ENCODE results near the gene WIPF3.

The WIPF3 gene

DNA sequence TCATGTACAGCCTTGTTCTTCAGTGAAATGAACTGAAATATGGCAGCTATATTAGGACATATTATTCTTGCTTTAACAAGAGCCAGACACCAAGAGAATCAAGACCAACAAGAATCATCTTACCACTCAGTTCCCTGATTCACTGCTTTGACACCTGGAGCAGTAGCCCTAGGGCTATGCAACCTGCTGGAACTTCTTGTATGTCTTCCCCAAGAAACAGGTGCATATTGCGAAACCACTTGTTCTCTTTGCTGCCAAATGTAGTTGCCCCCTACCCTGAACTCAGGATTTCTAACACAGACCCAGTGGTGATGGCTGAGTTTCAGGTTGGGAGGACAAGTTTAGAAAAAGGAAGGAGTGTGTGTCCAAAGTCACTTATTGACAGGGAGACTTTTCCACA is 46.1 kb downstream of the WIPF3 start:
- no peaks in the 10 kb centered on the region for H3K36me3 Mint-ChIP-seq
- H3K4me3 Mint-ChIP-seq: no peak overlapping the region
- H3K27me3 Mint-ChIP-seq: peaks cover 5% of the 10 kb centered on the region
- no peaks in the 10 kb centered on the region for H3K9me3 Mint-ChIP-seq (ENCODE audit: low read depth)
- no peaks in the 10 kb centered on the region for H3K4me1 Mint-ChIP-seq (ENCODE audit: low read depth)
- H3K27ac Mint-ChIP-seq: no peak overlapping the region

DNA sequence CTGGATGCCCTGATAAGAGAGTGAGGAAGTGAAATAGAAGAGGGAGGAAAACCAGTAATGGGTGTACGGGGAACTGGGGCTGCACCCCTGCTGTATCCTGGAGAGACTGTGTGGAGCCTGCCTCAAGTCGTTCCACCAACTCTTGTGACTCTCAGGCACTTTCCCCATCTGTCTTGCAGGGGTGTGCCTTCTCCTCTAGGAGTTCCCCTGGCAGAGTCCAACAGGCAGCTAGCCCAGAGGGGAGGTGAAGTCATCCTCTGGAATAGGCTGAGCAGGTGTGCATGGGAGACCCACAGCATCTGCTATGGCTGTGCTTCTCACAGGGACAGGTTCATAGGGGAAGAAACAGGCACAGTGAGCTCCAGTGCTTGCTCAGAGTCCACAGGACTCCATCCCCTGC is 46.8 kb downstream of the WIPF3 start:
- Mint-ChIP-seq H3K4me1 (ENCODE audit: low read depth) (no peaks in the 10 kb centered on the region), H3K27ac (no peak overlapping the region), H3K27me3 (peaks cover 5% of the 10 kb centered on the region), H3K36me3 (no peaks in the 10 kb centered on the region), H3K9me3 (ENCODE audit: low read depth) (no peaks in the 10 kb centered on the region), H3K4me3 (no peak overlapping the region)

DNA sequence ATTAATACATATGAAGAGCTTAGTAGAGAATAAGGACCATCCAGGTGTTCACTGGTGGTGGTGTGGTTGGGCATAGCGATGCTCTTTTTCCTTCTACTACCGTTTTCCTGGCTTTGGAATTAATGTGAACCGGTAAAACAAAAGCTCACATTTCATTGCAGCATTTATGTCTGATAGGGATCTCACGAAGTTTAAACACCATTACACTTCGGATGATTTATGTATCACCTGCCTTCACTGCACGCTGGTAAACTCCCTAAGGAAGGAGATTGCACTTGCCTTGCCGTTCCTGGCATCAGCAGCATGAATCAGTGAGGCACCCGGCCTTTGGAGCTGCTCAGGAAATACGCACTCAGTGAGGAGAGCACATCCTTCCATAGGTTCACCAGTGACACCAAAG is 47.5 kb downstream of the WIPF3 start:
- Mint-ChIP-seq H3K36me3 (no peaks in the 10 kb centered on the region), H3K9me3 (ENCODE audit: low read depth) (no peaks in the 10 kb centered on the region), H3K4me3 (no peak overlapping the region)

DNA sequence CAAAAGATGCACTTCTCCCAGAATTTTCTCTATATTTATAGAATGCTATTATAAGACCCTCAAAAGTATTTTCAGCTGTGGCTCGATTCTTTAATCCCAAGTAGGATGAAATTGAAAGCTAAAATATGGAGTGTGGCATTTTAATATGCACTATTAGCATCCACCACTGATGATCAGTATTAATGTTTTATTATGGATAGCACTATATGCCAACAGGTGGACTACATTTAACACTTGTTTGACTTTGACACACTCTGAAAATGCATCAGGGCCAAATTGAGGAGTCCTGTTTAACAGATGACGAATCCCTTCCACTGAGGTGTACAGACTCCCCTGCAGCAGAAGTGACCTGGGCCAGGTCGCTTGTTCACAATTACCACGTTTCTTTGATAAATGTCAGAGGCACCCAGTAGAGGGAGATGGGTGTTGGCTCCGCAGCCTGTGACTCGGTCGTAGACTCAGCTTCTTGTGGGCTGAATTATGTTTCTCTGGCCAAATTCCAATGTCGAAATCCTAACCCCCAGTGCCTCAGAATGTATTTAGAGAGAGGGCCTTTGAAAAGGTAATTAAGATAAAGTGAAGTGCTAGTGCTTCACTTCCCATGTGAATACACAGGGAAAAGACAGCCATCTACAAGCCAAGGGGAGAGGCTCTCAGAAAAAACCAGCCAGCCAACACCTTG is 48.1 kb downstream of the WIPF3 start:
- H3K9me3 Mint-ChIP-seq (ENCODE audit: low read depth): no peaks in the 10 kb centered on the region
- no peak overlapping the region for H3K4me3 Mint-ChIP-seq
- H3K36me3 Mint-ChIP-seq: peaks cover 2% of the 10 kb centered on the region
- peaks cover 7% of the 10 kb centered on the region for H3K27me3 Mint-ChIP-seq
- H3K4me1 Mint-ChIP-seq (ENCODE audit: low read depth): no peaks in the 10 kb centered on the region
- no peak overlapping the region for H3K27ac Mint-ChIP-seq

More for the DNA sequence above, 47.5 kb downstream of the WIPF3 start:
- Mint-ChIP-seq H3K27ac (no peak overlapping the region), H3K27me3 (peaks cover 5% of the 10 kb centered on the region), H3K4me1 (ENCODE audit: low read depth) (no peaks in the 10 kb centered on the region)

DNA sequence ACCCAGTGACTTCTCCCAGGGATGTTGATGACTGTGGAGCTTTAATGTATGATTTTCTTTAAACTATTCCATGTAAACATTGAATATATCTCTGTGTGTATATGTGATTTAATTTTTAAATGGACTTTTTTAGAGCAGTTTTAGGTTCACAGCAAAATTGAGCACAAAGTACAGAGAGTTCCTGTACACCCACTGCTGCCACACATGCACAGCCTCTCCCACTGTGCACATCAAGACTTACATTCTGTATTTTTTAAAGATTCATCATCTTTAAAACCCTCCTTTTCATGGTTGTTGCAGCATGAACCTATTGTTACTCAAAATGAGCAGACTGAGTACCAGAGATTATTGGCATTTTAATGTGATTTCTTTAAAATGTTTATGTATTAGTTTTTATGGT is 51.3 kb downstream of the WIPF3 start:
- peaks cover 2% of the 10 kb centered on the region for H3K36me3 Mint-ChIP-seq
- peaks cover 5% of the 10 kb centered on the region for H3K27me3 Mint-ChIP-seq

DNA sequence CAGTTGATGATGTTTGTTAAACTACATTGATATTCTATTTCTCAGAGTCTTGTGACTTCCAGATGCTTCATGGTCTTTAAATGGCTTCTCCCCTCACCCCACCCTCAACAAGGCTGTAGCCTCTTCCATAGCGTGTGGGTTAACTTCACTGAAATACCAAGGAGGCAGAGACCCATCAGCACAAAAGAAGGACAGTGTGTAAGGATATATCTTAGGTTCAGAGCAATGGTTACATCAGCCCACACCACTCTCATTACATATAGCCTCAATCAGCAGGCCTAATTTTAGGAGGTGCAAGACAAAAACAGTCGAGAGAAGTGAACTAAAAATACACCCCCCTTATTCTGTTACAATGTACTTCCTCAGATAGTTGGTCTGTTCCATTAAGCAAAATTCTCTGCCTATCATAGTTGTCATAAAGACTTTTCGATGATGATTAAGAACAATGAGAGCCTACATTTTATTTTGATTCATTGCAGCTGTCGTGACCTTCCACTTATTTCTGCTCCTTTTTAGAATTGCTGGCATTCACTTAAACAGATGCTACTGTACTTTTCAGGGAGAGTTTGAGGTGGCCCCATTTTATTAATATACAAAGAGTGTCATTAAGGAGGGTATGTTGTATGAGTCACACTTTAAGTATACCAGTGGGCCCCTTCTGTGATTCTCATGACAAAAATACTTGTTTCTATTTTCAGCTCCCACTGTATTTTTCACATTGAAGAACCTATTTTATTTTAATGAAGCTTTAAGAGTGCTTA is 52.1 kb downstream of the WIPF3 start:
- Mint-ChIP-seq H3K27ac (no peak overlapping the region), H3K4me3 (no peak overlapping the region), H3K36me3 (peaks cover 2% of the 10 kb centered on the region), H3K4me1 (ENCODE audit: low read depth) (no peaks in the 10 kb centered on the region), H3K9me3 (ENCODE audit: low read depth) (no peaks in the 10 kb centered on the region), H3K27me3 (peaks cover 5% of the 10 kb centered on the region)

More for the DNA sequence above, 51.3 kb downstream of the WIPF3 start:
- no peak overlapping the region for H3K27ac Mint-ChIP-seq
- H3K4me1 Mint-ChIP-seq (ENCODE audit: low read depth): no peaks in the 10 kb centered on the region
- H3K4me3 Mint-ChIP-seq: no peak overlapping the region
- H3K9me3 Mint-ChIP-seq (ENCODE audit: low read depth): no peaks in the 10 kb centered on the region

DNA sequence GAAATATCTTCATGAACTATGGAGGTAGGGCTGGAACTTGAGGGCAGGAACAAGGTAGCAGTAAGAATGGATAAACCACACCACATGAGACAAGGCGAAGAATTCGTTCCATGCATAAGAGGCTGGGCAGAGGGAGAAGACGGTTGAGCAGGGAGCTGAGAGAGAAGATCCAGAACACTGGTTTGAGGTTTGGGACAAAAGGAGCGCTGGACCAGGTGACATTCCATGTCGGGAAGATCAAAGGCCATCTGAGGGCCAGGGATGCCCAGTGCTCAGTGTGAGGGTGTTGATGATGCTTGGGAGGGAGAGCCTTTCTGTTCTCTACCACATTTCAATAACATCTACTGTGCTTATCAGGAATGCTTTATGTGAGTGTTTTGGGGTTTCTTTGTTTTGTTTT is 52.8 kb downstream of the WIPF3 start:
- no peaks in the 10 kb centered on the region for H3K4me1 Mint-ChIP-seq (ENCODE audit: low read depth)
- no peak overlapping the region for H3K27ac Mint-ChIP-seq

DNA sequence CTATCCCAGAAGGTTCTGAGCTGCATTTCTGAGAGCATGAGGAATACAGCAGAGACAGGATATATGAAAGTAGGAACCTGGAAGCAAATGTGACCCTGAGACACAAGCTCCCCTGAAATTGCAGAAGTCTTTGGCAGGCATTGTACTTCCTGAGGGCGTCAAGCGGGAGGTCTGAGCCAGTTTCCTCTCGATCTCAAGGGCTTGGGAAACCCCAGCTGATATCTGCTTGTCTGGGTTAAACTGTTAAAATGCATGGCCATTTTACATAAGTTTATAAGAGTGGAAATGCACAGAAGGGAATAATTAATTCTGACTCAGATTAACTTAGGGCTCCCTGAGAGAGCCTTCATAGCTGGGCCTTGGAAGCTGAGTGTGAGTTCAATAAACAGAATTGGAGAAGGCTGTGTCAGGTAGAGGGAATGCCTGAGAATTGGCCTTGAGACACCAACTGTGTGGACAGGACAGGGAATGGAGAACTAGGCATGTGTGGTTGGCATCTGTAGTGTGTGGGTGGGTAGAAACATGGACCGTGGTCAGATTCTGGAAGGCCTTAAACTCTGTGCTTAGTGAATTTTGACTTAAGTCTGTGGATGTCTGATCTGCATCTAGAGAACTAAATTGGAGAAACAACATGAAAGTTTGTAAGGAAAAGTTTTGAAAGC is 53.3 kb downstream of the WIPF3 start:
- Mint-ChIP-seq H3K4me1 (ENCODE audit: low read depth) (no peaks in the 10 kb centered on the region), H3K36me3 (peaks cover 2% of the 10 kb centered on the region), H3K9me3 (ENCODE audit: low read depth) (no peaks in the 10 kb centered on the region), H3K27me3 (peaks cover 3% of the 10 kb centered on the region), H3K4me3 (no peak overlapping the region), H3K27ac (no peak overlapping the region)

More for the DNA sequence above, 52.8 kb downstream of the WIPF3 start:
- Mint-ChIP-seq H3K4me3 (no peak overlapping the region), H3K9me3 (ENCODE audit: low read depth) (no peaks in the 10 kb centered on the region), H3K27me3 (peaks cover 3% of the 10 kb centered on the region), H3K36me3 (peaks cover 2% of the 10 kb centered on the region)

DNA sequence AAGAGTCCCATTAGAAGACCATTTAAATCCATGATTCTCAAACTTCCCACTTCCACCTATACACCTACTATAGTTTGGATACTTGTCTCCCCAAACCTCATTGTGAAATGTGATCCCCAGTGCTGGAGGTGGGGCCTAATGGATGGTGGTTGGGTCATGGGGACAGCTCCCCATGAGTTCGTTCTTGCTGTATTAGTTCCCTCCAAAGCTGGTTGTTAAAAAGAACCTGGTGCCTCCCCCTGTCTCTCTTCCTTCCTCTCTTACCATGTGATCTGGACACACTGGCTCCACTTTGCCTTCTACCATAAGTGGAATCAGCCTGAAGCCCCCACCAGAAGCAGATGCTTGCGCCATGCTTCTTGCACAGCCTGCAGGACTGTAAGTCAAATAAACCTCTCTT is 53.9 kb downstream of the WIPF3 start:
- no peak overlapping the region for H3K4me3 Mint-ChIP-seq
- peaks cover 2% of the 10 kb centered on the region for H3K27me3 Mint-ChIP-seq
- no peaks in the 10 kb centered on the region for H3K4me1 Mint-ChIP-seq (ENCODE audit: low read depth)
- H3K9me3 Mint-ChIP-seq (ENCODE audit: low read depth): no peaks in the 10 kb centered on the region
- no peak overlapping the region for H3K27ac Mint-ChIP-seq
- H3K36me3 Mint-ChIP-seq: peaks cover 2% of the 10 kb centered on the region

DNA sequence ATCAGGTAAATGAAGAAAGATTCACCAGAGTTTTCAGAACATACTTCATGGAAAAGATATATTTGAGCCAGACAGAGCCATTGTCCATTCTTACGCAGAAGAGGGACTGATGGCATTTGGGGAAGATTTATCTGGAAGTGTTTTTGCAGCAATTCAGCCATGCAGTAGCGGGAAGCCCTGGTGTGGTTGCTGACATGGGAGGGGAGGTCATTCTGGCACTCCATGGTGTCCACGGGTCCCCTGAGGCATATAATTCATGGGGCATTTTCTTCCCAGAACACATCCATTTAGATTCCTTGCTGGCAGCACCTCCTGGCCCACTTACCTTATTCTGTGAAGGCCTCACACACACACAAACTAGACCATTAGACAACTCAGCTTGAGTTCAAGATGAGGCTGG is 55.6 kb downstream of the WIPF3 start:
- H3K9me3 Mint-ChIP-seq (ENCODE audit: low read depth): no peaks in the 10 kb centered on the region
- H3K36me3 Mint-ChIP-seq: peaks cover 2% of the 10 kb centered on the region
- H3K27me3 Mint-ChIP-seq: peaks cover 2% of the 10 kb centered on the region
- peaks cover 3% of the 10 kb centered on the region for H3K4me1 Mint-ChIP-seq (ENCODE audit: low read depth)
- no peak overlapping the region for H3K27ac Mint-ChIP-seq
- H3K4me3 Mint-ChIP-seq: no peak overlapping the region

DNA sequence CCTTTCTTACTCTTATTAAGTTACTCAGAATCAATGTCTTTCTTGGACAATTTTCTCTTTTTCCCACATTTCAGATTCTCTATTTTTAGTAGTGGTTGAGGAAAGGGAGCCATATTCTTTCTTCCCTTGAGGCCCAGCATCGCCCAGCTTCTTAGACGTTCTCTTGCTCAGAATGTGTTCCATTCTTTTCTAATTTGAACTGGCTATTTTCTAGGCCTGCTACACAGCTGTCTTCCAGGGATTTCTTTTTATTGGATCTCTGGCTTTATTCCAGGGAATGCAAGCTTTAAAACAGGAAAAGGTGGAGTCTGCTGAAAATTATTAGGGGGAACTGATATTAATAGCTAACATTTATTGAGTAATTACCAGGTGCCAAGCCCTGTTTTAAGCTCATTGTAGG is 58.3 kb downstream of the WIPF3 start:
- H3K36me3 Mint-ChIP-seq: no peaks in the 10 kb centered on the region
- peaks cover 3% of the 10 kb centered on the region for H3K4me1 Mint-ChIP-seq (ENCODE audit: low read depth)
- H3K9me3 Mint-ChIP-seq (ENCODE audit: low read depth): no peaks in the 10 kb centered on the region
- no peaks in the 10 kb centered on the region for H3K27me3 Mint-ChIP-seq
- no peak overlapping the region for H3K4me3 Mint-ChIP-seq
- no peak overlapping the region for H3K27ac Mint-ChIP-seq

DNA sequence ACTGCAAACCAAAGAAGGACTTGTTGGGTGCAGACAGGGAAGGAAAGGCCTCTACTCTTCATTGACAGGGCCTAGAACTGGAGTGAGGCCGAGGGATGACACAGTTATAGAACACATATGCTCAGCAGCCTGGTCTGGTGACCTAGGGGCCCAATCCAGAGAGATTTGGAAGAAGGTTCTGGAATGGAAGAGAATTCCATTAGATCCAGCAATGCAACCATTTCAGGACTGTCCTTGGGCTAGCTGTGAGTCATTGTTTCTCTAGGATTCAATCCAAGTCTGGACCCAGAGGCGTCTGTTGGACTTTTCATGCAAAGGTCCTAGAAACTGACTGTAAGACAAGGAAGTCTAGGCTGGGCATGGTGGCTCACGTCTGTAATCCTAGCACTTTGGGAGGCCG is 59.2 kb downstream of the WIPF3 start:
- Mint-ChIP-seq H3K9me3 (ENCODE audit: low read depth) (no peaks in the 10 kb centered on the region), H3K27ac (no peak overlapping the region), H3K4me3 (no peak overlapping the region), H3K27me3 (no peaks in the 10 kb centered on the region), H3K4me1 (ENCODE audit: low read depth) (peaks cover 3% of the 10 kb centered on the region), H3K36me3 (no peaks in the 10 kb centered on the region)

DNA sequence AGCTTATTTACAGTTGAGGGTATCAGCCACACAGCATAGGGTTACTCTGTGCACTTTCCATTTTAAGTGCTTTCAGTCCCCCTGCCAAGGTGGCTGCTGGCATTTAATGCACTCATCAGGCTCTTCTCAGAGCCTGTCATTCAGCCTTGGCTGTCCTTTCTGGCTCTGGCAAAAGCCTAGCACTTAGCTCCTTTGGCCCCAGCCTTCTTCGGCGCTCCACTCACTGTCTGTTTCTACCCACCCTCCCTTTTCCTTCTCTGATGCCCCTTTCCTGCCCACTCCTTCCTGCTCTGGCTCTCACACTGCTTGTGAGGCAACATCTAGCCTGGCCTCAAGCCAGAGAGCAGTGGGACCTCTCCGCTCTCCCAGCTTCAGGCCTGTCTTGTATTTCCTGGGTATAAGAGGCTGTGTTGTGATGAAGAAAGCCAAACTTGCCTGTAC is 60.2 kb downstream of the WIPF3 start:
- Mint-ChIP-seq H3K4me3 (no peak overlapping the region), H3K9me3 (ENCODE audit: low read depth) (no peaks in the 10 kb centered on the region), H3K27ac (no peak overlapping the region), H3K36me3 (no peaks in the 10 kb centered on the region), H3K27me3 (peaks cover 2% of the 10 kb centered on the region), H3K4me1 (ENCODE audit: low read depth) (peaks cover 3% of the 10 kb centered on the region)

DNA sequence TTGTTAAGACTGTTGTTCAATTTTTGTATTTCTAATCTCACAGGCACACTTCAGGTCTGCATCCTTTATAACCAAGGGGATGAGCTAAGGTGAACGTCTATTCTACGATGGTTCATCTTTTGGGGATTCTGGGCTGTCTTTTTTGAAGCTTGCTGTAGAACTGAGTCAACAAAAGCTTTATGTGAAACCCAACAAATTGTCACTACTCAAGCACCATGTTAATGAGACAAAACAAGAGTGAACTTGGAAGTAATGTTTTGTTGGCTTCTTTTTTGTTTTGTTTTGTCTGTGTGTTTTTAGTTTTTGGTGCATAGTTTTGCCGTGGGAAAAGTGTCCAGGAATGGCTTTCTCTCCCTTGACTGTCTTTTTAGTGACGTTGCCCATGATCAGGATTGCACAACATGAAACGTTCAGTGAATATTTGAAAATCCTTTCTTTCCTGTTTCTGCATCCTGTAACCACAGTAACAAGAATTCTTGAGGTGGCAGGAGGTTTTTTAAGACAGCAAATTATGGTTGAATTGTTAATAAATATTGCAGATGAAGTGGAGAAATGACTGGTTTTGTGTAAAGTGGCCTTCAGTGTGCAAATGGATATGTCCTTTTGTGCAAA is 65.6 kb downstream of the WIPF3 start:
- no peaks in the 10 kb centered on the region for H3K9me3 Mint-ChIP-seq (ENCODE audit: low read depth)
- H3K4me3 Mint-ChIP-seq: no peak overlapping the region
- H3K27me3 Mint-ChIP-seq: peaks cover 2% of the 10 kb centered on the region
- no peak overlapping the region for H3K27ac Mint-ChIP-seq
- H3K4me1 Mint-ChIP-seq (ENCODE audit: low read depth): no peaks in the 10 kb centered on the region
- no peaks in the 10 kb centered on the region for H3K36me3 Mint-ChIP-seq
